B cell (primary cell): ENCODE results near the gene HUS1. TPM values are rescaled to one million over a fixed set of nuclear protein-coding genes. Genes with fewer than 3 reads are reported as not detected.

Source experiments
- ATAC-seq: fragments of 200-7000 bp; cut with Tn5 transposase; one replicate; pipeline ENCODE4 v1.10.0; 2021; ENCODE audit warnings: low read depth, mild to moderate bottlenecking, moderate number of reproducible peaks, moderate library complexity
- CTCF ChIA-PET: fragments of 350-600 bp; sonication (Branson Sonifier 250); formaldehyde crosslinking; loops from one replicate; lab custom pipeline; 2021; ENCODE audit warnings: antibody characterized with exemption, inconsistent platforms; lab: Charles Lee
- POLR2A ChIA-PET: fragments of 350-600 bp; sonication (Branson Sonifier 250); formaldehyde crosslinking; loops from one replicate; lab custom pipeline; 2021; ENCODE audit warnings: antibody characterized with exemption; lab: Charles Lee
- DNase-seq: peaks from one replicate; pipeline ENCODE4 v3.0.0; 2013
- H2AFZ ChIP-seq: 2 replicates; pipeline ENCODE4 v1.6.1; 2012; ENCODE audit warnings: mild to moderate bottlenecking, low read depth, low read length; ENCODE audit not compliant: insufficient read depth, poor library complexity, severe bottlenecking
- H3K27ac ChIP-seq, 2 donors: 1 replicate in 1 of 2; 2 replicates in 1 of 2; pipeline ENCODE4 v1.5.1; 2012 to 2013; ENCODE audit warnings: low read length in 2 of 2, mild to moderate bottlenecking in 2 of 2, moderate library complexity in 1 of 2
- H3K27me3 ChIP-seq, 4 experiments: fragments of 200-600 bp in 1 of 4; sonication (generic) in 1 of 4; replicated peaks in 1 of 4; 1 replicate in 2 of 4; 2 replicates in 2 of 4; pipeline versions ENCODE4 v1.6.1 to v1.7.0; 2013 to 2016; ENCODE audit warnings: low read length in 3 of 4, mild to moderate bottlenecking in 2 of 4, mixed read lengths in 1 of 4, moderate library complexity in 1 of 4; ENCODE audit not compliant: insufficient read depth in 4 of 4, control insufficient read depth in 3 of 4; ENCODE audit errors: control extremely low read depth in 1 of 4
- H3K36me3 ChIP-seq, 2 experiments: replicated peaks in 1 of 2; 1 replicate in 1 of 2; 2 replicates in 1 of 2; pipeline versions ENCODE4 v1.6.1 to v1.7.1; 2013; ENCODE audit warnings: low read length in 1 of 2; ENCODE audit not compliant: insufficient read depth in 2 of 2, control insufficient read depth in 1 of 2; ENCODE audit errors: control extremely low read depth in 1 of 2, extremely low read depth in 1 of 2
- H3K4me1 ChIP-seq, 2 donors: fragments of 200-600 bp in 1 of 2; sonication (generic) in 1 of 2; 1 replicate in 1 of 2; 2 replicates in 1 of 2; pipeline versions ENCODE4 v1.5.1 to v1.6.1; 2013 to 2017; ENCODE audit warnings: low read length in 2 of 2; ENCODE audit not compliant: control insufficient read depth in 2 of 2, insufficient read depth in 2 of 2
- H3K4me2 ChIP-seq: replicated peaks from 2 replicates; pipeline ENCODE3; 2012; ENCODE audit warnings: mild to moderate bottlenecking, low read depth, low read length; ENCODE audit not compliant: poor library complexity, severe bottlenecking
- H3K4me3 ChIP-seq, 5 experiments: fragments of 200-600 bp in 1 of 5; sonication (generic) in 1 of 5; 1 replicate in 3 of 5; 2 replicates in 2 of 5; pipeline versions ENCODE4 v1.5.1 to v1.7.0; 2011 to 2016; ENCODE audit warnings: low read length in 4 of 5, mild to moderate bottlenecking in 4 of 5, low read depth in 2 of 5, control low read depth in 1 of 5, moderate library complexity in 1 of 5; ENCODE audit not compliant: insufficient read depth in 1 of 5; ENCODE audit errors: control extremely low read depth in 1 of 5, extremely low read depth in 1 of 5
- H3K79me2 ChIP-seq: fragments of 200-600 bp; sonication (generic); one replicate; pipeline ENCODE4 v1.6.0; 2016; ENCODE audit warnings: low read length; ENCODE audit not compliant: control insufficient read depth, insufficient read depth
- H3K9ac ChIP-seq: fragments of 200-600 bp; sonication (generic); 2 replicates; pipeline ENCODE4 v1.6.1; 2017; ENCODE audit warnings: mild to moderate bottlenecking, low read length, moderate library complexity
- H3K9me3 ChIP-seq, 3 donors: one replicate each; pipeline versions ENCODE4 v1.6.1 to v1.7.1; 2013; ENCODE audit warnings: low read length in 2 of 3; ENCODE audit not compliant: control insufficient read depth in 2 of 3, insufficient read depth in 1 of 3; ENCODE audit errors: control extremely low read depth in 1 of 3
- H4K20me1 ChIP-seq: 2 replicates; pipeline ENCODE4 v1.6.0; 2012; ENCODE audit warnings: mild to moderate bottlenecking, low read length; ENCODE audit not compliant: insufficient read depth, control insufficient read depth, poor library complexity, severe bottlenecking
- H3K27ac Mint-ChIP-seq: one replicate; pipeline ENCODE4 v1.8.0; 2021; ENCODE audit warnings: mixed read lengths
- H3K27me3 Mint-ChIP-seq: one replicate; pipeline ENCODE4 v1.8.0; 2021; ENCODE audit warnings: mixed read lengths
- H3K4me1 Mint-ChIP-seq: one replicate; pipeline ENCODE4 v1.8.0; 2021; ENCODE audit warnings: mixed read lengths
- H3K4me3 Mint-ChIP-seq: one replicate; pipeline ENCODE4 v1.8.0; 2021; ENCODE audit warnings: mixed read lengths
- H3K9me3 Mint-ChIP-seq: one replicate; pipeline ENCODE4 v1.8.0; 2022; ENCODE audit warnings: mixed read lengths; ENCODE audit not compliant: insufficient read depth
- CTCF ChIP-seq: fragments of 200-600 bp; IDR thresholded peaks from one replicate; pipeline ENCODE4 v1.8.0; 2022; ENCODE audit warnings: antibody characterized with exemption, mild to moderate bottlenecking
- EZH2 ChIP-seq: IDR thresholded peaks from 2 replicates; pipeline ENCODE4 v1.6.1; 2012; ENCODE audit warnings: borderline replicate concordance, low read depth, mild to moderate bottlenecking, moderate library complexity, low read length; ENCODE audit not compliant: insufficient read depth, poor library complexity, severe bottlenecking
- WGBS: methylation state at CpG from one replicate; pipeline ENCODE4 v1.1.5; 2013; ENCODE audit warnings: missing lambda C conversion rate; ENCODE audit not compliant: insufficient coverage; 5-methylcytosine and 5-hydroxymethylcytosine counted together
- intact Hi-C: fragments of 100-400 bp; cut with micrococcal nuclease; formaldehyde crosslinking; loops from one replicate; pipeline ENCODE4 v1.10.0; 2022
- polyA plus RNA-seq: library from polyadenylated mRNA; depleted of rRNA; stranded (reverse); fragments of >200 nt; gene quantifications from 2 replicates; pipeline ENCODE4 v1.2.3, GENCODE V29; 2012
- total RNA-seq, 2 donors: library from RNA; stranded (reverse); fragments of 120-200 nt in 1 of 2; gene quantifications; 1 replicate in 1 of 2; 2 replicates in 1 of 2; pipeline versions ENCODE4 v1.2.3 to v1.2.4, GENCODE V29; 2013 to 2022

The HUS1 gene
- total and polyA plus RNA-seq, 2 donors (not counting 1 experiment from before 2014, with no cell fraction given) = 37.7 to 61.6 TPM

- Histone ChIP-seq H3K9ac (no peak overlapping the region), H3K27ac (no peak overlapping the region), H3K4me1 (peaks cover 0 to 4% of the 10 kb centered on the region in 2 donors), H3K4me2 (no peak overlapping the region), H3K4me3 (no peak overlapping the region), H3K27me3 (no peaks in the 10 kb centered on the region), H3K36me3 (peaks cover 4 to 81% of the 10 kb centered on the region in 2 experiments), H4K20me1 (peaks cover 8% of the 10 kb centered on the region), H2AFZ (no peak overlapping the region), H3K9me3 (no peaks in the 10 kb centered on the region), H3K79me2 (peaks cover 3% of the 10 kb centered on the region)
- no peaks in the 10 kb centered on the region for H3K9me3 Mint-ChIP-seq
- no peak overlapping the region for H3K27ac Mint-ChIP-seq
- TF ChIP-seq CTCF (no peak), EZH2 (no peak)
- DNase-seq (no peak), ATAC-seq (no peak)
- ChIA-PET POLR2A (no interaction called here), CTCF (interaction anchor here (0.6 to 4.6 kb wide), 4 partner anchors 11 to 701 kb away, joined by 3 to 26 read pairs (median 7); no protein-coding TSS in a partner anchor)
- WGBS = 100% methylated on average over 4 of the region's 5 CpGs
- H3K4me3 Mint-ChIP-seq = no peak overlapping the region
- peaks cover 8% of the 10 kb centered on the region for H3K4me1 Mint-ChIP-seq
- no peaks in the 10 kb centered on the region for H3K27me3 Mint-ChIP-seq
- intact Hi-C loops = no loop called here
Measured at GRCh38 chr7:47967123-47967522, 12.3 kb downstream of the HUS1 start.

GRCh38 chr7:47965456-47965855 lies 14.0 kb downstream of the HUS1 start:
- Mint-ChIP-seq H3K27ac (no peak overlapping the region), H3K27me3 (no peaks in the 10 kb centered on the region), H3K4me3 (no peak overlapping the region), H3K4me1 (peaks cover 8% of the 10 kb centered on the region), H3K9me3 (no peaks in the 10 kb centered on the region)
- DNase-seq (no peak), ATAC-seq (no peak)
- Histone ChIP-seq H2AFZ (no peak overlapping the region), H3K4me3 (no peak overlapping the region), H3K27ac (no peak overlapping the region), H3K4me1 (peaks cover 0 to 4% of the 10 kb centered on the region in 2 donors), H3K79me2 (peaks cover 3% of the 10 kb centered on the region), H4K20me1 (peaks cover 8% of the 10 kb centered on the region), H3K9ac (no peak overlapping the region), H3K36me3 (peaks cover 13 to 84% of the 10 kb centered on the region in 2 experiments), H3K9me3 (no peaks in the 10 kb centered on the region), H3K4me2 (no peak overlapping the region), H3K27me3 (no peaks in the 10 kb centered on the region)
- ChIA-PET CTCF (interaction anchor here (2.3 kb wide), 1 partner anchor 20 kb away, joined by 8 read pairs; no protein-coding TSS in a partner anchor), POLR2A (no interaction called here)
- intact Hi-C loops = no loop called here
- 51% methylated on average over 2 of the region's 5 CpGs for WGBS
- TF ChIP-seq EZH2 (no peak), CTCF (no peak)
